Adrenal gland (tissue), 5 donors: Measurements from ENCODE around the gene APLP2.

ENCODE experiments used
- CTCF ChIP-seq, 6 experiments: fragments of 450-650 bp in 4 of 6; fragments of 200-600 bp in 2 of 6; sonication (generic) in 1 of 6; IDR thresholded peaks; 1 replicate in 5 of 6; 2 replicates in 1 of 6; pipeline versions ENCODE4 v1.5.1 to v1.8.0; 2016 to 2021; ENCODE audit warnings: antibody characterized with exemption in 6 of 6, mild to moderate bottlenecking in 2 of 6, moderate library complexity in 1 of 6
- POLR2A ChIP-seq, 2 donors: fragments of 450-650 bp; IDR thresholded peaks; one replicate each; pipeline ENCODE4 v1.6.1; 2017; ENCODE audit warnings: antibody characterized with exemption in 2 of 2, mild to moderate bottlenecking in 2 of 2, moderate library complexity in 1 of 2
- donor health status: DM: no; HTN: no; CAD: no.

- peak in 1 of 2 donors; percentile 40 for TF ChIP-seq POLR2A (IDR thresholded peaks at IDR 0.05)
- peak in 1 of 6 experiments; percentile 21 for TF ChIP-seq CTCF (IDR thresholded peaks at IDR 0.05)
These were observed 583 bp downstream of the APLP2 start for GRCh38 chr11:130070109-130070845.
